ENCODE measurements around the gene TGFBR1.

The TGFBR1 gene

GRCh38 chr9:99137225-99137624 lies 32.3 kb downstream of the TGFBR1 start:
- no peak for DNase-seq (ENCODE audit: low read depth)

DNA sequence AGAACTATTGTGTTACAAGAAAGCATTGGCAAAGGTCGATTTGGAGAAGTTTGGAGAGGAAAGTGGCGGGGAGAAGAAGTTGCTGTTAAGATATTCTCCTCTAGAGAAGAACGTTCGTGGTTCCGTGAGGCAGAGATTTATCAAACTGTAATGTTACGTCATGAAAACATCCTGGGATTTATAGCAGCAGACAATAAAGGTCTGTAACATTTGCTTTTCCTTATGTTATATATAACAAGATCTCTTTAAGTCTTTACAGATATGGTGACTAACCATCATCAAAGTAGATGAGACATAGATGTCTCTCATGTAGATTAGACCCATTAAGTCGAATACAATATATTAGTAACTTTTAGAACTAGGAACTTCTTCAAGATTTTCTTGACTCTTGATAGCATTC lies 33.0 kb downstream of the TGFBR1 start:
- DNase-seq (ENCODE audit: low read depth), result no peak

- DNase-seq (ENCODE audit: low read depth), result no peak
Observed at GRCh38 chr9:99138424-99139284, 33.7 kb downstream of the TGFBR1 start.

GRCh38 chr9:99139868-99140267 lies 35.0 kb downstream of the TGFBR1 start:
- no peak for DNase-seq (ENCODE audit: low read depth)

DNA sequence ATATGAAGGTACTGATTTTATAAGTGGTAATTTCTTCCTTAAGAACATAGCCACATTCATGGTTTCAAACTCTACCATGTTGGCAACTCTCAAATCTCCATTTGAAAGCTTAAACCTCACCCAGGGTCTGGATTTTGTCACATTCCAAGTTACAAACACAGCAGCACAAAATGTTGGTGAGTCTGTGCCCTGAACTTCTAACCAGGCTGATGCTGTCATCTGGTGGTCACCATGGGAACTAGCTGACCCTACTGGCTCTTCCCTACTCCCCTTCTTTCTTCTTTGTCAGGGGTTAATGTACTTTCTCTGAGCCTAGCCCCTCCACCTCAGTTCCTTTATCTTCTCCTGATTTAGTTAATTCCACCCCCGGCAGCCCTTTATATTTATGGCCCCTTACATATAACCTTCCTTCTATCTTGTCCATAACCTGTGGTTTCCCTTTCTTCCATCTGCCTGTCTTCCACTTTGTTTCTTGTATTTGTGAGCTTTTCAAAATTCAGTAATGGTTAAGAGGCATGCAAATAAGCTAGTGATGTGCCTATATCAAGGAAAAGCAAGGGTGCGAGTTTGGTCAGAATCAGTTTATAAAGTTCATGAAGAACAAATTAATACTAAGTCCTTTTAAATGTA lies 35.9 kb downstream of the TGFBR1 start:
- peak; percentile 16 for DNase-seq (ENCODE audit: low read depth)

GRCh38 chr9:99141849-99142248 lies 36.9 kb downstream of the TGFBR1 start:
- no peak for DNase-seq (ENCODE audit: low read depth)

- no peak for DNase-seq (ENCODE audit: low read depth)
Observed at GRCh38 chr9:99142275-99142674, 37.4 kb downstream of the TGFBR1 start.

- DNase-seq (ENCODE audit: low read depth), result no peak
Observed at GRCh38 chr9:99143655-99144054, 38.7 kb downstream of the TGFBR1 start.

DNA sequence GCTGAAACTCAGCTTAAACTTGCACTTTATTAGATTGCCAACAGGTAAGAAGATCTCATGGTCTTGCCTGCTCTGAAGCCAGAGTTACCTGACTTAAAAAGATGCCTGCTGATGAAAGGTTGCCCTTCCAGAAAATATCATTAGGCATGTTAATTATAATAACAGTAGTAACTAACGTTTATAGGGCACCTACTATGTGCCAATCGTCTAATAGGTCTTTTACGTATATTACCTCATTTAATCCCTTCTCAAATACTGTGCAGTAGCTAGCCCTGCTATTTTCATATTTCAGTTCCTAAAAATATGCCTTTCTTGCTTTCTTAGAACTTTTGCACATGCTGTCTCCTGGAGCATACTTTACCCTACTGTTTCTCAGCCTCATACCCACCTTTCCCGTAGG lies 40.1 kb downstream of the TGFBR1 start:
- no peak for DNase-seq (ENCODE audit: low read depth)

DNA sequence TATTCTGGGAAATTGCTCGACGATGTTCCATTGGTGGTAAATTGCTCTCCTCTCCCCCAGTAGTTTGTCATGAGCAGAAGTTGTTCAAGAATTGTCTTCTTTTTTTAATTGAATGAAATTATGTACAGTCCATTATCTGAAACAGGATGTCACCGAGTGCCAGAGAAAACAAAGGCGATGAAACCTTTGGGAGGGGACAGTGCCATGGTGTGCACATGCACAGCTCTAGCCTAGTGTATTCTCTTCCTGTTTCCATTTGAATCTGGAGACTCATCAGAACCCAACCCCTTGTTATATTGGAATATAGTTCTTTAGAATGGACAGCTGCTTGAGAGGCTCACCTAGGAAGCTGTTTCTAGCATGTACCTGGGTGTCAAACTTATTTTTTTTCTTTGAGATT lies 41.7 kb downstream of the TGFBR1 start:
- DNase-seq (ENCODE audit: low read depth), result no peak

DNA sequence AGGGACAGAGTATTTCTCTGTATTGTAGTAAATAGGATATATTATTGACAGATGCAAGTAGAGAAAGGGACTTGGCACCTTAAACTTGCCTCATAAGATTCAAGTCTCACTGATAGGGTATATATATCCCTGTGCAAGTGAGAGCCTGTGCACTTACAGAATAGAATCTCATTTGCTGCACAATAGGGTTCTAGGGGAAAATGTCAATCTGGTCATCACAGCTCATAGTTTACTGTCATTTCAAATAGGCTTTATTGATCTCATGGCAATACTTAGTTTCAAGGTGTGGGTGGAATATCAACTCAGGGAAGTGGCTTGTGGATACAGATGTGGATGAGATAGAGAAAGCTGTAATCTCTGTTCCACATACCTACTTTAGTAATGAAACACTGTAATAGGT lies 42.3 kb downstream of the TGFBR1 start:
- no peak for DNase-seq (ENCODE audit: low read depth)

- no peak for DNase-seq (ENCODE audit: low read depth)
Observed at GRCh38 chr9:99150451-99151171, 45.7 kb downstream of the TGFBR1 start.

GRCh38 chr9:99154356-99154755 lies 49.4 kb downstream of the TGFBR1 start:
- no peak for DNase-seq (ENCODE audit: low read depth)

- no peak for DNase-seq (ENCODE audit: low read depth)
Observed at GRCh38 chr9:99155736-99156135, 50.8 kb downstream of the TGFBR1 start.

DNA sequence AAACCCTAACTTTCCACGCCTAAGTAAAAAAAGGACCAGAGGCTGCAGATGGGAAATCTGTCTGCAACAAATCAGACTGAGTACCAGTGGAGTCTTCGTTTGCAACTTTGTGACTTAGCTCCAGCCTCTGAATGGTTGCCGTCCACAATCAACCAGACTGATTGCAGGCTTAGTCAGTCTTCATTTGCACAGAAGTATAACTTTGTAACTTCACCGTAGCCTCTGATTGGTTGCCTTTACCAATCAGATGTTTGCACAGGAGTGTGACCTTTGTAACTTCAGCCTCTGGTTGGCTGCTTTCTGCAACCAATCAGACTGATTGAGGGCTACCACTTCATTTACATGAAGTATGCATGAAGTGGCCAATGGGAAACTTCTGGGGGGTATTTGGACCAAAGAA lies 53.7 kb downstream of the TGFBR1 start:
- DNase-seq (ENCODE audit: low read depth), result no peak

DNA sequence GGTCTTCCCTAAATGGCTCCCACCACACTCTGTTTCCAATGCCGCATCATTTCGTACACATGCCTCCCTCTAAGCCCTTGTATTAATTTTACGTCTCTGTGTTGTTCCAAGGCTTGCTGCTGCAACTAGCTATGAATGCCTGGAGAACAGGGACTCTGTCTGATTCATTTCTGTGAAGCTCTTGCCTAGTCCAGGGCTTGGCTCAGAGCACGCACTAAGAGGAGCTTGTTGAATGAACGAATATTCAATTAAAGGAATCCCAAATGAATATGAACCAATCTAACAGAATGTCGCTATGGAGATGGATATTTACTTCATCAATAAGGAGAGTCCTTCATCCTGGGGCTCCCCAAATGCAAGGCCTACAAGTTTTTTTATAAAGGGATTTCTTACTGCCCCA lies 55.3 kb downstream of the TGFBR1 start:
- no peak for DNase-seq (ENCODE audit: low read depth)

GRCh38 chr9:99162759-99163364 lies 57.9 kb downstream of the TGFBR1 start:
- DNase-seq (ENCODE audit: low read depth), result no peak

GRCh38 chr9:99166149-99166548 lies 61.2 kb downstream of the TGFBR1 start:
- DNase-seq (ENCODE audit: low read depth), result no peak

- no peak for DNase-seq (ENCODE audit: low read depth)
Observed at GRCh38 chr9:99167119-99167518, 62.2 kb downstream of the TGFBR1 start.

- DNase-seq (ENCODE audit: low read depth), result no peak
Observed at GRCh38 chr9:99167694-99168093, 62.8 kb downstream of the TGFBR1 start.

- no peak for DNase-seq (ENCODE audit: low read depth)
Observed at GRCh38 chr9:99169086-99169485, 64.2 kb downstream of the TGFBR1 start.

GRCh38 chr9:99169982-99170761 lies 65.3 kb downstream of the TGFBR1 start:
- no peak for DNase-seq (ENCODE audit: low read depth)

Measured in stimulated activated CD8-positive, alpha-beta memory T cell treated with anti-CD3 and anti-CD28 coated beads, Interleukin-4, amount 100 ng/mL, for 24 hours (primary cell).